H7 (cell line): ENCODE data around the gene KRT83. TPM values are rescaled to one million over a fixed set of nuclear protein-coding genes. Genes with fewer than 3 reads are reported as not detected.
A peak's percentile ranks its signal among the peaks of the same experiment; 100 is the strongest.

Experiments
- DNase-seq: peaks from one replicate; pipeline ENCODE4 v3.0.0; 2012
- H3K27me3 ChIP-seq: 2 replicates; pipeline ENCODE4 v1.6.0; 2011; ENCODE audit warnings: mild to moderate bottlenecking, low read length; ENCODE audit not compliant: control insufficient read depth, insufficient read depth
- H3K36me3 ChIP-seq: replicated peaks from 2 replicates; pipeline ENCODE4 v1.5.1; 2011; ENCODE audit warnings: low read length; ENCODE audit not compliant: control insufficient read depth, insufficient read depth
- H3K4me3 ChIP-seq: 2 replicates; pipeline ENCODE4 v1.5.1; 2011; ENCODE audit warnings: low read depth, mild to moderate bottlenecking, control low read depth, low read length, moderate library complexity; ENCODE audit not compliant: insufficient read depth
- total RNA-seq: library from RNA; depleted of rRNA; stranded (reverse); fragments of >200 nt; shearing (Covaris generic); gene quantifications from 2 replicates; pipeline ENCODE4 v1.2.3, GENCODE V29; 2014

The KRT83 gene
- total RNA-seq, 1 experiment from 2014 or later = 0.10 TPM

GRCh38 chr12:52280796-52281560 lies 40.2 kb downstream of the KRT83 start:
- Histone ChIP-seq H3K27me3 (peaks cover 12% of the 10 kb centered on the region), H3K4me3 (no peak overlapping the region), H3K36me3 (no peaks in the 10 kb centered on the region)
- no peak for DNase-seq

DNA sequence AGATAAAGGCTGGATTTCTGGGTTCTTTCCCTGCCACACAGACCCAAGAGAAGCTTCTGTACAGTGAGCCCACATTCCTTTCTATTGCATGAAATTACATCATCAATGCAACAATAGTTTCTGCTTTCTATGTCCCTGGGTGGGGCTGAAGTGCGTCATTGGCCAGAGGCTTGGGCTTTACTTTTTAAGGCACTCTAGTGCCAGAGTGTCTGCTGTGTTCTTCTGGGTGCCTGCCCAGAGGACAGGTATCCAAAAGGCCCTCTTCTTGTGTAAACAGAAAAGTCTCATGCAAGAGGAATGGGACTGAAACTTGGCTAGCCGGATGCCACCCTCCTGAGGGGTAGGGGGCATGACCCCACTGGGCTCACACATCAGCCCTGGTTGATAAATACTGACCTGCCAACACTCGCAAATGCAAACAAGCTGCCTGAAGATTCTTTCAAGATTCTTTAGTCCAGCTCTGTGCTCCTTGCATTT lies 40.8 kb downstream of the KRT83 start:
- H3K4me3 ChIP-seq = no peak overlapping the region
- DNase-seq = no peak
- H3K36me3 ChIP-seq = no peaks in the 10 kb centered on the region
- H3K27me3 ChIP-seq = peaks cover 12% of the 10 kb centered on the region

GRCh38 chr12:52279422-52280318 lies 41.5 kb downstream of the KRT83 start:
- Histone ChIP-seq H3K36me3 (no peaks in the 10 kb centered on the region), H3K27me3 (peaks cover 12% of the 10 kb centered on the region), H3K4me3 (no peak overlapping the region)
- peak; percentile 17 for DNase-seq

DNA sequence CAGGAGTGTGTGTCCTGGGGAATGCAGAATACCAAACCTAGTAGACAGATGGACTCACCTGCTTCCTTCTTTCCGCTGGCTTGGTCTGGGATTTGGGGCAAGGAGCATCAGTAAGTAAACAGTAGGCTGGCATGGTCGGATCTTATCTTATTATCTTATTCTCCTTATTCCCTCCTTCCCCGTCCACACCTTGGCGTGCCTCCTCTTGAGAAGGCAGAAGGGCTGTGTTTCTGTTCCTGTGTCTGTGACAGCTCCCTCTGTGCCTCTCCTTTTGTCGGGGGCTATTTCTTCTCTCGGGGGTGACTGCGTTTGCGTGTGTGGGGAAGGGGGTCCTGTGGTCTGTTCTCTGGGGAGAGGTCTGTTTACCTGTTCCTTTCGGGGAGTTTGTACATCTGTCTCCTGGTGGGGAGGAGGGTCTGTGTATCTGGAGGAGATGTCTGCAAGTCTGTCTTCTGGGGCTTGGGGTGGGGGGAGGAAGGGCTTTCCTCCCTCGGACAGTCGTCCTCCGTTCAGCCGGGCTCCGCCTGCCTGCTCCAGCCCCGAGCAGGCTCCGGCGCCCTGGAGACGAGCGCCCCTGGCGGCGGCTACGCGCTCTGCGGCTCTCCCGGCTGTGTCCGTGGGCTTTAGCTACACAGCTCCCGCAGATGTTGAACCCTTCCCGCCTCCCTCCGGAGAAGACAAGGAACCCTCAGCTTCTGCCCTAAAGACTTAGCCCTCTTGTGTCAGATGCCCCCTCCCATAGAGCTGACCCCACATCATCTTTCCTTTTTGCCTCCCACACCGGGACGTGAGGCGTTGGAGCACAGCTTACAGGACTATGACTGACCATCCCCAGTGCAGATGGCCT lies 42.4 kb downstream of the KRT83 start:
- peak; percentile 96 for DNase-seq
- peaks cover 12% of the 10 kb centered on the region for H3K27me3 ChIP-seq
- no peaks in the 10 kb centered on the region for H3K36me3 ChIP-seq
- peak overlapping the region; percentile 9; the same call in 1 of the 2 replicates for H3K4me3 ChIP-seq

GRCh38 chr12:52277486-52278245 lies 43.5 kb downstream of the KRT83 start:
- no peak for DNase-seq
- H3K27me3 ChIP-seq = peaks cover 12% of the 10 kb centered on the region
- H3K36me3 ChIP-seq = no peaks in the 10 kb centered on the region
- H3K4me3 ChIP-seq = no peak overlapping the region

GRCh38 chr12:52275686-52276085 lies 45.5 kb downstream of the KRT83 start:
- Histone ChIP-seq H3K4me3 (no peak overlapping the region), H3K36me3 (no peaks in the 10 kb centered on the region), H3K27me3 (peaks cover 12% of the 10 kb centered on the region)
- DNase-seq = no peak

- H3K4me3 ChIP-seq = no peak within 1 kb of the TSS
- H3K36me3 ChIP-seq = no peaks in the 10 kb centered on the region
- no peak for DNase-seq
- peaks cover 12% of the 10 kb centered on the region for H3K27me3 ChIP-seq
Observed at GRCh38 chr12:52274521-52275120, 46.6 kb downstream of the KRT83 start, which contains the start of gene KRT86. Gene KRT86, plus strand, starts transcription at chr12:52274645. Its CDS starts 27,272 bp downstream, at chr12:52301917.

DNA sequence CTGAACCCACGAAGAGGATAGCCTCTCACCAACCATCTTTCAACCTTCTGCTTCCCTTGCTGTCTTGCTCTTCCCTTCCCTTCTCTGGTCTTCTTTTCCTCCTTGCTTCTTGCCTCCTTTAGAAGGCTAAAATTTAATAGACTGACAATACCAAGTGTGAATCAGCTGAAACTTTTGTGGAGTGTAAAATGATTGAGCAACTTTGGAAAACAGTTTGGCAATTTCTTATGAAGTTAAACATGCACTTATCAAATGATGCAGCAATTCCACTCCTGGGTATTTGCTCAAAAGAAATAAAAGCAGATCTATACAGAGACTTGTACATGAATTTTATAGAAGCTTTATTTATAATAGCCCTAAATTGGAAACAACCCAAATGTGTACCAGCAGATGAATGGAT lies 50.0 kb downstream of the KRT83 start:
- no peak for DNase-seq
- Histone ChIP-seq H3K27me3 (no peaks in the 10 kb centered on the region), H3K36me3 (no peaks in the 10 kb centered on the region), H3K4me3 (no peak overlapping the region)

- Histone ChIP-seq H3K36me3 (no peaks in the 10 kb centered on the region), H3K27me3 (no peaks in the 10 kb centered on the region), H3K4me3 (no peak overlapping the region)
- no peak for DNase-seq
Observed at GRCh38 chr12:52270541-52271070, 50.6 kb downstream of the KRT83 start.

- H3K36me3 ChIP-seq = no peaks in the 10 kb centered on the region
- no peaks in the 10 kb centered on the region; the same call in 1 of the 2 replicates for H3K27me3 ChIP-seq
- no peak for DNase-seq
- no peak overlapping the region for H3K4me3 ChIP-seq
Observed at GRCh38 chr12:52268212-52268611, 53.0 kb downstream of the KRT83 start.

- H3K36me3 ChIP-seq = no peaks in the 10 kb centered on the region
- H3K4me3 ChIP-seq = no peak overlapping the region
- H3K27me3 ChIP-seq = no peaks in the 10 kb centered on the region; the same call in 1 of the 2 replicates
- no peak for DNase-seq
Observed at GRCh38 chr12:52267699-52268098, 53.5 kb downstream of the KRT83 start.

DNA sequence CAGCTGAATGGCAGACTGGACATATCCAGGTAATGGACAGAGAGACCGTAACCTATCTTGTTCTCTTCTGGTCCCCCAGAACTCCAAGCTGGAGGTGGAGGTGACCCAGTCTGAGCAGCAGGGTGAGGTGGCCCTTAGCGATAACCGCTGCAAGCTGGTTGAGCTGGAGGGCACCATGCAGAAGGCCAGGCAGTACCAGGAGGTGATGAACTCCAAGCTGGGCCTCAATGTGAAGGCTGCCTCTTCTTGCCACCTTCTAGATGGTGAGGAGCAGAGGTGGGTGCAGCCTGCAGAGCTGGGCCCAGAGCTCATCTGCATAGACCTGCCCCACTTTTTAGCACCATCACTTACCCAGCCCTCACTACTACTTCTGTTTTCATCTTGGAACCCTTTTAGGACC lies 53.9 kb downstream of the KRT83 start:
- Histone ChIP-seq H3K36me3 (no peaks in the 10 kb centered on the region), H3K27me3 (no peaks in the 10 kb centered on the region; the same call in 1 of the 2 replicates), H3K4me3 (no peak overlapping the region)
- no peak for DNase-seq

DNA sequence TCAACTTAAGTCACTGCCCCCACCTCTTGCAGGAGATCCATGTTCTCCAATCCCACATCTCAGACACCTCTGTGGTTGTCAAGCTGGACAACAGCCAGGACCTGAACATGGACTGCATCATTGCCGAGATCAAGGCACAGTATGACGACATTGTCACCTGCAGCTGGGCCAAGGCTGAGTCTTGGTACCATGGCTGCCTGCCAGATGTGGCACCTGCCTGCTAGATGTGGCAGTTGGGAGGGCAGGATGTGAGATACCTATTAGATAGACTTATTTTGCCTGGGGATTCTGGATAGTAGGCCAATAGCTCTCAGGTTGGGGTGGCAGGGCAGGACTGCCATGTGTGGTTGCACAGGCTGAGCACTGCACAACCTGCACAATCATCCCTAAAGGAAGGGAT lies 54.7 kb downstream of the KRT83 start:
- H3K36me3 ChIP-seq = no peaks in the 10 kb centered on the region
- H3K4me3 ChIP-seq = no peak overlapping the region
- H3K27me3 ChIP-seq = no peaks in the 10 kb centered on the region; the same call in 1 of the 2 replicates
- DNase-seq = no peak
